ENCODE measurements around the gene DCLK2. TPM values are rescaled to one million over a fixed set of nuclear protein-coding genes. Genes with fewer than 3 reads are reported as not detected.
"Not testable (repeated sequence)": the region's sequence is repeated elsewhere in the genome, so short reads cannot be mapped to it uniquely, and the experiment has no call there.

The DCLK2 gene
- total and polyA plus RNA-seq, 12 donors, result 4.1 to 33.4 (median 16.7) TPM

- Histone ChIP-seq H3K4me1 (peaks cover 9 to 65% (median 50%) of the 10 kb centered on the region in 9 donors), H3K4me3 (no peak overlapping the region), H3K9me3 (no peaks in the 10 kb centered on the region), H3K27me3 (no peaks in the 10 kb centered on the region), H3K36me3 (no peaks in the 10 kb centered on the region), H3K27ac (peak overlapping the region in 3 of 10 donors; percentile 38 to 72 (median 59))
- WGBS, 2 donors, result 9 to 14% methylated on average over 1 of the region's 1 CpG
- peak in 7 of 8 donors; percentile 28 to 63 (median 56) for ATAC-seq
- TF ChIP-seq, protein P1, sequence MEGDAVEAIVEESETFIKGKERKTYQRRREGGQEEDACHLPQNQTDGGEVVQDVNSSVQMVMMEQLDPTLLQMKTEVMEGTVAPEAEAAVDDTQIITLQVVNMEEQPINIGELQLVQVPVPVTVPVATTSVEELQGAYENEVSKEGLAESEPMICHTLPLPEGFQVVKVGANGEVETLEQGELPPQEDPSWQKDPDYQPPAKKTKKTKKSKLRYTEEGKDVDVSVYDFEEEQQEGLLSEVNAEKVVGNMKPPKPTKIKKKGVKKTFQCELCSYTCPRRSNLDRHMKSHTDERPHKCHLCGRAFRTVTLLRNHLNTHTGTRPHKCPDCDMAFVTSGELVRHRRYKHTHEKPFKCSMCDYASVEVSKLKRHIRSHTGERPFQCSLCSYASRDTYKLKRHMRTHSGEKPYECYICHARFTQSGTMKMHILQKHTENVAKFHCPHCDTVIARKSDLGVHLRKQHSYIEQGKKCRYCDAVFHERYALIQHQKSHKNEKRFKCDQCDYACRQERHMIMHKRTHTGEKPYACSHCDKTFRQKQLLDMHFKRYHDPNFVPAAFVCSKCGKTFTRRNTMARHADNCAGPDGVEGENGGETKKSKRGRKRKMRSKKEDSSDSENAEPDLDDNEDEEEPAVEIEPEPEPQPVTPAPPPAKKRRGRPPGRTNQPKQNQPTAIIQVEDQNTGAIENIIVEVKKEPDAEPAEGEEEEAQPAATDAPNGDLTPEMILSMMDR (IDR thresholded peaks at IDR 0.05), result no peak
- peak in 1 of 2 donors; percentile 47 for DNase-seq
- intact Hi-C loops (cut with DNase I), result loop anchor here in 1 of 10 donors (10.0 kb wide), 1 partner anchor 92 kb away; no protein-coding TSS in a partner anchor
These were observed 98.3 kb downstream of the DCLK2 start for GRCh38 chr4:150176547-150176946.

- Histone ChIP-seq H3K4me3 (no peak overlapping the region), H3K27me3 (no peaks in the 10 kb centered on the region), H3K9me3 (no peaks in the 10 kb centered on the region), H3K36me3 (no peaks in the 10 kb centered on the region), H3K27ac (peak overlapping the region in 1 of 10 donors; percentile 72), H3K4me1 (peaks cover 9 to 76% (median 63%) of the 10 kb centered on the region in 9 donors)
- intact Hi-C loops (cut with DNase I), result loop anchor here in 1 of 10 donors (10.0 kb wide), 1 partner anchor 93 kb away; no protein-coding TSS in a partner anchor
- TF ChIP-seq, protein P1 (IDR thresholded peaks at IDR 0.05), result no peak
- 31 to 41% methylated on average over 4 of the region's 4 CpGs for WGBS, 2 donors
- DNase-seq (no peak), ATAC-seq (no peak)
These were observed 99.9 kb downstream of the DCLK2 start for GRCh38 chr4:150178161-150178560.

GRCh38 chr4:150181536-150181935, 103.3 kb downstream of the DCLK2 start:
- H3K9me3 ChIP-seq, result no peaks in the 10 kb centered on the region
- H3K27ac ChIP-seq, result peak overlapping the region in 5 of 10 donors; percentile 7 to 65 (median 43)
- no peaks in the 10 kb centered on the region for H3K36me3 ChIP-seq
- DNase-seq (peak in 1 of 2 donors; percentile 62), ATAC-seq (peak; percentile 69 to 92 (median 82))
- TF ChIP-seq, protein P1 (IDR thresholded peaks at IDR 0.05), result no peak
- intact Hi-C loops (cut with DNase I), result loop anchor here in 3 of 10 donors (5.0 to 10.0 kb wide), 2 partner anchors 104 to 107 kb away; partner anchors contain the start of gene DCLK2 (in 3 of the 3)
- peaks cover 3 to 47% (median 42%) of the 10 kb centered on the region in 9 donors for H3K4me1 ChIP-seq
- H3K27me3 ChIP-seq, result no peaks in the 10 kb centered on the region
- no peak overlapping the region for H3K4me3 ChIP-seq

DNA sequence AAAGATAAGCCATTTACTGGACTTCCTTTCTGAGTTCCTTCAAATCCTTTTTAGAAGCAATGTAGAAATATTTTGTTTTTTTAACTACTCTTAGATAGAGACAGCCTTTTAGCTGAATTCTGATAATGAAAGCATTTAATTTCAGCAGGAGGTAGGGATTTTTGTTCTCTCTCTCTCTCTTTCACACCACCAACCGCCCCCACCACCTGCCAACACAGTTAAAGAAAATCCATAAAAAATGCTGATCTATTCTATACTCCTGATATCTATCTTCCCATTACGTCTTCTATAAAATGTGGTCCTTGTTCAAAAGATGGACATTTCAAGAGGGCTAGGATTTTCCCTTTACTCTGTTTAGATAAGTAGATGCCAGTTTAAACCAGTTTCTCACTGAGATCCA, 104.5 kb downstream of the DCLK2 start:
- TF ChIP-seq, protein P1 (IDR thresholded peaks at IDR 0.05), result no peak
- DNase-seq (no peak), ATAC-seq (no peak)
- Histone ChIP-seq H3K27ac (peak overlapping the region in 3 of 10 donors; percentile 43 to 65 (median 51)), H3K4me3 (no peak overlapping the region), H3K36me3 (no peaks in the 10 kb centered on the region), H3K27me3 (no peaks in the 10 kb centered on the region), H3K4me1 (peaks cover 0 to 35% (median 31%) of the 10 kb centered on the region in 9 donors), H3K9me3 (no peaks in the 10 kb centered on the region)
- intact Hi-C loops (cut with DNase I), result loop anchor here in 3 of 10 donors (5.0 to 10.0 kb wide), 2 partner anchors 105 to 108 kb away; partner anchors contain the start of gene DCLK2 (in 3 of the 3)
- 85 to 92% methylated on average over 2 of the region's 2 CpGs for WGBS, 2 donors

GRCh38 chr4:150185033-150185432, 106.8 kb downstream of the DCLK2 start:
- not testable (repeated sequence) for ATAC-seq, DNase-seq, H3K9me3 ChIP-seq, H3K27me3 ChIP-seq, H3K36me3 ChIP-seq, H3K27ac ChIP-seq, H3K4me3 ChIP-seq
- WGBS, 2 donors, result 69 to 72% methylated on average over 4 of the region's 4 CpGs
- peaks cover 0 to 27% (median 25%) of the 10 kb centered on the region in 9 donors for H3K4me1 ChIP-seq
- intact Hi-C loops (cut with DNase I), result loop anchor here in 2 of 10 donors (10.0 kb wide), 1 partner anchor 110 kb away; the partner anchor contains the start of gene DCLK2 (in 2 of the 2)

Measured in heart right ventricle (tissue), 16 donors.